ENCODE measurements around the gene CPNE8. TPM values are rescaled to one million over a fixed set of nuclear protein-coding genes. Genes with fewer than 3 reads are reported as not detected.

Gene CPNE8
- total and polyA plus RNA-seq, 2 of the 4 experiments (the other 2 are of a cell fraction) = not detected

- dilution Hi-C loops (cut with HindIII; ENCODE audit: low sequenced_read_pairs, unreplicated experiment) = no loop called here
- in situ Hi-C loops (cut with MboI; ENCODE audit: low sequenced_read_pairs) = no loop called here
- no peak overlapping the region for H3K14ac ChIP-seq (replicated peaks; ENCODE audit: low read depth, low read length)
- no peak overlapping the region for H2AK9ac ChIP-seq (replicated peaks; ENCODE audit: low read depth, low read length, poor library complexity)
- no peak overlapping the region for H2BK20ac ChIP-seq (ENCODE audit: low read depth, low read length)
- H2BK15ac ChIP-seq (ENCODE audit: low read depth, low read length) = no peak overlapping the region
- H3K56ac ChIP-seq (ENCODE audit: extremely low read depth, insufficient read depth, low read length) = no peak overlapping the region
- ATAC-seq (ENCODE audit: low read depth) = no peak
- CTCF ChIA-PET = no interaction called here
- H2AK5ac ChIP-seq (ENCODE audit: low read depth, low read length) = no peak overlapping the region
- POLR2A ChIA-PET (ENCODE audit: unreplicated experiment) = no interaction called here
- no CpG with 5 or more reads among the region's 2 CpGs for WGBS, 2 experiments (ENCODE audit: extremely low coverage in 2 of 2, insufficient read length in 1 of 2)
- H3K4me2 ChIP-seq (ENCODE audit: low read depth, low read length) = no peak overlapping the region
- no peak overlapping the region for H3K18ac ChIP-seq (ENCODE audit: low read depth, low read length)
- no peaks in the 10 kb centered on the region for H3K79me1 ChIP-seq (ENCODE audit: low read depth in 1 of 2, low read length in 2 of 2)
- H3K4me3 ChIP-seq (ENCODE audit: insufficient read depth, low read depth, low read length) = no peak overlapping the region
- no peaks in the 10 kb centered on the region for H3K4me1 ChIP-seq (ENCODE audit: control insufficient read depth, insufficient read depth, low read length)
- H3K9me1 ChIP-seq (ENCODE audit: insufficient read depth, low read length) = no peaks in the 10 kb centered on the region
- no peaks in the 10 kb centered on the region for H4K20me1 ChIP-seq (ENCODE audit: insufficient read depth, low read length)
- intact Hi-C loops (cut with micrococcal nuclease) = no loop called here
- H3K27ac ChIP-seq (ENCODE audit: insufficient read depth, low read length) = no peak overlapping the region
- H3K27me3 ChIP-seq (ENCODE audit: control insufficient read depth, insufficient read depth, low read length) = no peaks in the 10 kb centered on the region
- no peak overlapping the region for H4K8ac ChIP-seq (ENCODE audit: low read depth in 2 of 2, low read length in 2 of 2)
- no peak for DNase-seq
- no peak overlapping the region for H2BK5ac ChIP-seq (ENCODE audit: low read depth, low read length, poor library complexity, severe bottlenecking)
- H3K4ac ChIP-seq (ENCODE audit: low read depth, low read length) = no peak overlapping the region
- H2AFZ ChIP-seq (replicated peaks; ENCODE audit: low read length, poor library complexity) = no peak overlapping the region
- H4K5ac ChIP-seq (ENCODE audit: low read depth, low read length) = no peak overlapping the region
- no peak overlapping the region for H4K91ac ChIP-seq (ENCODE audit: insufficient read depth, low read depth, low read length)
- no peaks in the 10 kb centered on the region for H3K36me3 ChIP-seq (ENCODE audit: control insufficient read depth, insufficient read depth, low read length)
- peaks cover 6% of the 10 kb centered on the region; the same call in 1 of the 2 replicates for H3K9me3 ChIP-seq (ENCODE audit: control insufficient read depth, insufficient read depth, low read length)
- no peak for TF ChIP-seq CHD1 (IDR thresholded peaks at IDR 0.05; ENCODE audit: low read depth, low read length)
- TF ChIP-seq NFE2L2 (IDR thresholded peaks at IDR 0.05; ENCODE audit: low read depth, low read length) = no peak
- no peak for TF ChIP-seq USF2 (IDR thresholded peaks at IDR 0.05; ENCODE audit: low read depth, low read length)
- TF ChIP-seq MAFK (IDR thresholded peaks at IDR 0.05; ENCODE audit: low read depth, low read length) = no peak
- TF ChIP-seq RCOR1 (IDR thresholded peaks at IDR 0.05; ENCODE audit: insufficient replicate concordance, low read length) = no peak
- H2BK120ac ChIP-seq (ENCODE audit: low read depth, low read length) = no peak overlapping the region
- H3K23ac ChIP-seq (ENCODE audit: low read depth, low read length) = no peak overlapping the region
- no TSS peak for BruUV-seq (replicated peaks)
- no peak overlapping the region for H3K9ac ChIP-seq (ENCODE audit: low read depth, low read length)
Measured at GRCh38 chr12:38847247-38847646, 58.1 kb downstream of the CPNE8 start.
